ENCODE results near the gene MEMO1. TPM values are rescaled to one million over a fixed set of nuclear protein-coding genes. Genes with fewer than 3 reads are reported as not detected.
"Not testable (repeated sequence)": the region's sequence is repeated elsewhere in the genome, so short reads cannot be mapped to it uniquely, and the experiment has no call there.

The MEMO1 gene
- total RNA-seq, 2 experiments from 2014 or later = 39.6 to 39.8 TPM

DNA sequence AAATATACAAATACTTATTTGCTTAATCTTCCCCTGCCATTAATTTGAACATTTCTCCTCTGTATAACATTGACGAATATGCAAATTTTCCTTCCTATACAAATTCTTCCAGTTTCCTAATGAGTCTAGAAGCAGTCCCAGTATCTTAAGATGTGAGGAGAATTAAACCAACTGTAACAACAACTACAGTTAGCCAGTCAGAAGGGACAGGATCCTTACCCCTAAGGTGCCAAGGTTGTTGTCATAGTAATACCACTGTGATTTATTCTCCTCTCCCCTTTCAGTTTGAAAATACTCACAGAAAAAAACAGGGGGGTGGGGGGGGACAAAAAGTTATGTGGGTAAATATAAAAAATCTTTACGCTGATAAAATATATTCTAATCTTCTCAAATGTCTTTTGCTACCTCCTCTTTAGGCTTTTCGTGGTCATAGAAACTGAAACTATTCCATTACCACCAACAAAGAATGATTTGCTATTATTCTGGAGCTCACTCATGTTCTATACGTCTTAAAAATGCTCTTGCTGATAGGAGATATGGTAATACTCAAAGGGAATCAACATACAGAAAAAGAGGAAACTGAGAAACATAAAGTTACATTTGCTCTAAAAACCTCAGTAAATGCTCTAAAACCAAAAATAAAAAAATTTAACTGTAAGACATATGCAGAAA lies 107.6 kb downstream of the MEMO1 start:
- ATAC-seq (ENCODE audit: poor library complexity) (no peak), DNase-seq (no peak)
- Histone ChIP-seq H3K27ac (ENCODE audit: low read depth in 1 of 2, low read length in 2 of 2) (no peak overlapping the region), H3K4me3 (ENCODE audit: low read length) (no peak overlapping the region), H3K36me3 (ENCODE audit: insufficient read depth, low read length) (peaks cover 11% of the 10 kb centered on the region), H3K4me1 (ENCODE audit: insufficient read depth, low read length) (no peaks in the 10 kb centered on the region), H3K9me3 (ENCODE audit: control insufficient read depth in 1 of 2, insufficient read depth in 1 of 2, low read length in 2 of 2) (no peaks in the 10 kb centered on the region), H3K27me3 (ENCODE audit: control insufficient read depth in 1 of 2, insufficient read depth in 2 of 2, low read length in 2 of 2) (no peaks in the 10 kb centered on the region)
- Mint-ChIP-seq H3K36me3 (ENCODE audit: low read depth) (peaks cover 88% of the 10 kb centered on the region), H3K27ac (peak overlapping the region; percentile 5), H3K27me3 (no peaks in the 10 kb centered on the region), H3K4me3 (no peak overlapping the region), H3K9me3 (peaks cover 3% of the 10 kb centered on the region), H3K4me1 (ENCODE audit: low read depth) (peaks cover 18% of the 10 kb centered on the region)
- TF ChIP-seq, protein P1, sequence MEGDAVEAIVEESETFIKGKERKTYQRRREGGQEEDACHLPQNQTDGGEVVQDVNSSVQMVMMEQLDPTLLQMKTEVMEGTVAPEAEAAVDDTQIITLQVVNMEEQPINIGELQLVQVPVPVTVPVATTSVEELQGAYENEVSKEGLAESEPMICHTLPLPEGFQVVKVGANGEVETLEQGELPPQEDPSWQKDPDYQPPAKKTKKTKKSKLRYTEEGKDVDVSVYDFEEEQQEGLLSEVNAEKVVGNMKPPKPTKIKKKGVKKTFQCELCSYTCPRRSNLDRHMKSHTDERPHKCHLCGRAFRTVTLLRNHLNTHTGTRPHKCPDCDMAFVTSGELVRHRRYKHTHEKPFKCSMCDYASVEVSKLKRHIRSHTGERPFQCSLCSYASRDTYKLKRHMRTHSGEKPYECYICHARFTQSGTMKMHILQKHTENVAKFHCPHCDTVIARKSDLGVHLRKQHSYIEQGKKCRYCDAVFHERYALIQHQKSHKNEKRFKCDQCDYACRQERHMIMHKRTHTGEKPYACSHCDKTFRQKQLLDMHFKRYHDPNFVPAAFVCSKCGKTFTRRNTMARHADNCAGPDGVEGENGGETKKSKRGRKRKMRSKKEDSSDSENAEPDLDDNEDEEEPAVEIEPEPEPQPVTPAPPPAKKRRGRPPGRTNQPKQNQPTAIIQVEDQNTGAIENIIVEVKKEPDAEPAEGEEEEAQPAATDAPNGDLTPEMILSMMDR (IDR thresholded peaks at IDR 0.05) = no peak
- ChIA-PET POLR2A (no interaction called here), CTCF (interaction anchor here (0.8 to 0.9 kb wide), 2 partner anchors 13 to 75 kb away, joined by 3 to 4 read pairs; no protein-coding TSS in a partner anchor)
- intact Hi-C loops (cut with DNase I, micrococcal nuclease) = no loop called here

DNA sequence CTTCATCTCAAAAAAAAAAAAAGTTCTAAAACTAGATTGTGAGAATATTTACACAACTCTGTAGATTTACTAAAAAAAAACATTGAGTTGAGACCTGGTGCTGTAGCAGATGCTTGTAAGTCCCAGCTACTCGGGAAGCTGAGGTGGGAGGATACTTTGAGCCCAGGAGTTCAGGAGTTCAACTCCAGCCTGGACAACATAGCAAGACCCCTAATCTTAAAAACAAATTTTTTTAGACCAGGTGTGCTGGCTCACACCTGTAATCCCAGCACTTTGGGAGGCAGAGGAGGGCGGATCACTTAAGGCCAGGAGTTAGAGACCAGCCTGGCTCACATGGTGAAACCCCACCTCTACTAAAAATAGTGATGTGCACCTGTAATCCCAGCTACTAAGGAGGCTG lies 108.9 kb downstream of the MEMO1 start:
- CTCF ChIA-PET = interaction anchor here (0.9 kb wide), 1 partner anchor 13 kb away, joined by 3 read pairs; no protein-coding TSS in a partner anchor

DNA sequence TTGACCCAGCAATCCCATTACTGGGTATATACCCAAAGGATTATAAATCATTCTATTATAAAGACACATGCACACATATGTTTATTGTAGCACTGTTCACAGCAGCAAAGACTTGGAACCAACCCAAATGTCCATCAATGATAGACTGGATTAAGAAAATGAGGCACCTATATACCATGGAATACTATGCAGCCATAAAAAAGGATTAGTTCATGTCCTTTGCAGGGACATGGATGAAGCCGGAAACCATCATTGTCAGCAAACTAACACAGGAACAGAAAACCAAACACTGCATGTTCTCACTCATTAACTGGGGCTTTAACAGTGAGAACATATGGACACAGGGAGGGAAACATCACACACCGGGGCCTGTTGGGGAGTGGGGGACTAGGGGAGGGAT lies 110.7 kb downstream of the MEMO1 start:
- H3K27ac Mint-ChIP-seq; POLR2A ChIA-PET; H3K27me3 Mint-ChIP-seq; H3K9me3 ChIP-seq (ENCODE audit: control insufficient read depth in 1 of 2, insufficient read depth in 1 of 2, low read length in 2 of 2); H3K4me1 ChIP-seq (ENCODE audit: insufficient read depth, low read length); H3K4me3 ChIP-seq (ENCODE audit: low read length); H3K27me3 ChIP-seq (ENCODE audit: control insufficient read depth in 1 of 2, insufficient read depth in 2 of 2, low read length in 2 of 2); H3K4me3 Mint-ChIP-seq; ATAC-seq (ENCODE audit: poor library complexity); intact Hi-C loops (cut with DNase I, micrococcal nuclease); DNase-seq; H3K27ac ChIP-seq (ENCODE audit: low read depth in 1 of 2, low read length in 2 of 2); CTCF ChIA-PET: not testable (repeated sequence)
- peaks cover 14% of the 10 kb centered on the region for H3K4me1 Mint-ChIP-seq (ENCODE audit: low read depth)
- peaks cover 99% of the 10 kb centered on the region for H3K36me3 Mint-ChIP-seq (ENCODE audit: low read depth)
- peaks cover 11% of the 10 kb centered on the region for H3K36me3 ChIP-seq (ENCODE audit: insufficient read depth, low read length)
- peaks cover 11% of the 10 kb centered on the region for H3K9me3 Mint-ChIP-seq

More for the DNA sequence above, 108.9 kb downstream of the MEMO1 start:
- intact Hi-C loops (cut with DNase I, micrococcal nuclease) = no loop called here
- H3K27me3 ChIP-seq (ENCODE audit: control insufficient read depth in 1 of 2, insufficient read depth in 2 of 2, low read length in 2 of 2) = no peaks in the 10 kb centered on the region
- DNase-seq (no peak), ATAC-seq (ENCODE audit: poor library complexity) (no peak)
- Mint-ChIP-seq H3K27me3 (no peaks in the 10 kb centered on the region), H3K36me3 (ENCODE audit: low read depth) (peaks cover 95% of the 10 kb centered on the region), H3K4me1 (ENCODE audit: low read depth) (peaks cover 14% of the 10 kb centered on the region), H3K27ac (no peak overlapping the region), H3K9me3 (peaks cover 8% of the 10 kb centered on the region), H3K4me3 (no peak overlapping the region)
- H3K4me3 ChIP-seq (ENCODE audit: low read length) = no peak overlapping the region
- H3K4me1 ChIP-seq (ENCODE audit: insufficient read depth, low read length) = no peaks in the 10 kb centered on the region
- TF ChIP-seq, protein P1 (IDR thresholded peaks at IDR 0.05) = no peak
- POLR2A ChIA-PET = no interaction called here
- H3K27ac ChIP-seq (ENCODE audit: low read depth in 1 of 2, low read length in 2 of 2) = no peak overlapping the region
- H3K36me3 ChIP-seq (ENCODE audit: insufficient read depth, low read length) = peaks cover 11% of the 10 kb centered on the region
- no peaks in the 10 kb centered on the region for H3K9me3 ChIP-seq (ENCODE audit: control insufficient read depth in 1 of 2, insufficient read depth in 1 of 2, low read length in 2 of 2)

DNA sequence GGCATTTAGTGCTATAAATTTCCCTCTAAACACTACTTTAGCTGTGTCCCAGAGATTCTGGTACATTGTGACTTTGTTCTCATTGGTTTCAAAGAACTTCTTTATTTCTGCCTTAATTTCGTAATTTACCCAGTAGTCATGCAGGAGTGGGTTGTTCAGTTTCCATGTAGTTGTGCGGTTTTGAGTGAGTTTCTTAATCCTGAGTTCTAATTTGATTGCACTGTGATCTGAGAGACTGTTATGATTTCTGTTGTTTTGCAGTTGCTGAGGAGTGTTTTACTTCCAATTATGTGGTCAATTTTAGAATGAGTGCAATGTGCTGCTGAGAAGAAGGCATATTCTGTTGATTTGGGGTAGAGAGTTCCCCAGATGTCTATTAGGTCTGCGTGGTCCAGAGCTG lies 112.5 kb downstream of the MEMO1 start:
- Mint-ChIP-seq H3K9me3 (peaks cover 11% of the 10 kb centered on the region), H3K4me1 (ENCODE audit: low read depth) (peaks cover 11% of the 10 kb centered on the region), H3K36me3 (ENCODE audit: low read depth) (peaks cover 99% of the 10 kb centered on the region)
- CTCF ChIA-PET; H3K27me3 Mint-ChIP-seq; H3K4me1 ChIP-seq (ENCODE audit: insufficient read depth, low read length); DNase-seq; POLR2A ChIA-PET; H3K4me3 Mint-ChIP-seq; ATAC-seq (ENCODE audit: poor library complexity); H3K27ac Mint-ChIP-seq; H3K4me3 ChIP-seq (ENCODE audit: low read length); H3K27ac ChIP-seq (ENCODE audit: low read depth in 1 of 2, low read length in 2 of 2); H3K27me3 ChIP-seq (ENCODE audit: control insufficient read depth in 1 of 2, insufficient read depth in 2 of 2, low read length in 2 of 2); H3K9me3 ChIP-seq (ENCODE audit: control insufficient read depth in 1 of 2, insufficient read depth in 1 of 2, low read length in 2 of 2): not testable (repeated sequence)
- peaks cover 11% of the 10 kb centered on the region for H3K36me3 ChIP-seq (ENCODE audit: insufficient read depth, low read length)
- intact Hi-C loops (cut with DNase I, micrococcal nuclease) = loop anchor here in 1 of 2 experiments (5.0 kb wide), 1 partner anchor 684 kb away; no protein-coding TSS in a partner anchor

DNA sequence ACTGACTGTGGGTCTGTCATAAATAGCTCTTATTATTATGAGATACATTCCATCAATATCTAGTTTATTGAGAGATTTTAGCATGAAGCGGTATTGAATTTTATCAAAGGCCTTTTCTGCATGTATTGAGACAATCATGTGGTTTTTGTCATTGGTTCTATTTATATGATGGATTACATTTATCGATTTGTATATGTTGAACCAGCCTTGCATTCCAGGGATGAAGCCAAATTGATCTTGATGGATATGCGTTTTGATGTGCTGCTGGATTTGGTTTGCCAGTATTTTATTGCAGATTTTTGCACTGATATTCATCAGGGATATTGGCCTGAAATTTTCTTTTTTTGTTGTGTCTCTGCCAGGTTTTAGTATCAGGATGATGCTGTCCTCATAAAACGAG lies 113.5 kb downstream of the MEMO1 start:
- H3K27me3 ChIP-seq (ENCODE audit: control insufficient read depth in 1 of 2, insufficient read depth in 2 of 2, low read length in 2 of 2); H3K27me3 Mint-ChIP-seq; H3K4me3 Mint-ChIP-seq; H3K27ac ChIP-seq (ENCODE audit: low read depth in 1 of 2, low read length in 2 of 2); H3K4me3 ChIP-seq (ENCODE audit: low read length); H3K4me1 Mint-ChIP-seq (ENCODE audit: low read depth); H3K9me3 ChIP-seq (ENCODE audit: control insufficient read depth in 1 of 2, insufficient read depth in 1 of 2, low read length in 2 of 2); ATAC-seq (ENCODE audit: poor library complexity); H3K27ac Mint-ChIP-seq; POLR2A ChIA-PET; DNase-seq; H3K36me3 ChIP-seq (ENCODE audit: insufficient read depth, low read length); H3K4me1 ChIP-seq (ENCODE audit: insufficient read depth, low read length): not testable (repeated sequence)
- CTCF ChIA-PET = interaction anchor here (0.6 kb wide), 1 partner anchor 805 kb away, joined by 3 read pairs; no protein-coding TSS in a partner anchor
- Mint-ChIP-seq H3K36me3 (ENCODE audit: low read depth) (peaks cover 96% of the 10 kb centered on the region), H3K9me3 (peaks cover 11% of the 10 kb centered on the region)
- intact Hi-C loops (cut with DNase I, micrococcal nuclease) = loop anchor here in 1 of 2 experiments (5.0 kb wide), 1 partner anchor 685 kb away; no protein-coding TSS in a partner anchor
